ENCODE data around the gene NAALADL2.

DNA sequence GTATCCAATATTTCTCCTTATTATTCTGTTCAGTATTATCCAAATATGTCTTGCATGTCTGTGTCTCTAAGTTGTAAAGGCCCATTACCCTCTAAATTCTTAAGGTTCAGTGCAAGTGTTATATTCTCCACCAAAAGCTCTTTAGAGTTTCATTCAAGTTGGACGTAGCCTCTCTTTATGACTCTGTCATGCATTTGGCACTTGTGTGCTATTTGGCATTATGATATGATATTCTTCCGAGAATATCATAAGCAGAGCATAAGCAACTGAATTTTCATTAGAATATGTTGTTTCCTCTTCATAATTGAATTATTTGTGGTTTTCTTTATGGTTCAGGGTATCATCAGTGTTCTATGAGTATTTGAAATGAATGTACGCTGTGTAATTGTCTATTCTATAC, 594.2 kb downstream of the NAALADL2 start:
- no peak for TF ChIP-seq POLR2A (IDR thresholded peaks at IDR 0.05)
- TF ChIP-seq, protein P1, sequence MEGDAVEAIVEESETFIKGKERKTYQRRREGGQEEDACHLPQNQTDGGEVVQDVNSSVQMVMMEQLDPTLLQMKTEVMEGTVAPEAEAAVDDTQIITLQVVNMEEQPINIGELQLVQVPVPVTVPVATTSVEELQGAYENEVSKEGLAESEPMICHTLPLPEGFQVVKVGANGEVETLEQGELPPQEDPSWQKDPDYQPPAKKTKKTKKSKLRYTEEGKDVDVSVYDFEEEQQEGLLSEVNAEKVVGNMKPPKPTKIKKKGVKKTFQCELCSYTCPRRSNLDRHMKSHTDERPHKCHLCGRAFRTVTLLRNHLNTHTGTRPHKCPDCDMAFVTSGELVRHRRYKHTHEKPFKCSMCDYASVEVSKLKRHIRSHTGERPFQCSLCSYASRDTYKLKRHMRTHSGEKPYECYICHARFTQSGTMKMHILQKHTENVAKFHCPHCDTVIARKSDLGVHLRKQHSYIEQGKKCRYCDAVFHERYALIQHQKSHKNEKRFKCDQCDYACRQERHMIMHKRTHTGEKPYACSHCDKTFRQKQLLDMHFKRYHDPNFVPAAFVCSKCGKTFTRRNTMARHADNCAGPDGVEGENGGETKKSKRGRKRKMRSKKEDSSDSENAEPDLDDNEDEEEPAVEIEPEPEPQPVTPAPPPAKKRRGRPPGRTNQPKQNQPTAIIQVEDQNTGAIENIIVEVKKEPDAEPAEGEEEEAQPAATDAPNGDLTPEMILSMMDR (IDR thresholded peaks at IDR 0.05), result no peak
